Fibroblast of the conjunctiva (primary cell): ENCODE data around the gene PPIL1.

Experiments
- DNase-seq: peaks from one replicate; pipeline ENCODE4 v3.0.0-alpha.2; 2010; ENCODE audit warnings: low read depth

Gene PPIL1

GRCh38 chr6:36855750-36856149 is 18.9 kb downstream of the PPIL1 start:
- DNase-seq = no peak

- DNase-seq = peak; percentile 57
Observed at GRCh38 chr6:36853325-36853724, 21.3 kb downstream of the PPIL1 start.

- DNase-seq = peak; percentile 20
Observed at GRCh38 chr6:36852481-36853147, 22.0 kb downstream of the PPIL1 start.

GRCh38 chr6:36851626-36852025 is 23.0 kb downstream of the PPIL1 start:
- DNase-seq = no peak

GRCh38 chr6:36851149-36851614 is 23.4 kb downstream of the PPIL1 start:
- DNase-seq = peak; percentile 44

- DNase-seq = no peak
Observed at GRCh38 chr6:36850021-36850420, 24.6 kb downstream of the PPIL1 start.

- no peak for DNase-seq
Observed at GRCh38 chr6:36848658-36849441, 25.8 kb downstream of the PPIL1 start.

- DNase-seq = no peak
Observed at GRCh38 chr6:36847991-36848390, 26.6 kb downstream of the PPIL1 start.

- no peak for DNase-seq
Observed at GRCh38 chr6:36847152-36847551, 27.5 kb downstream of the PPIL1 start.

GRCh38 chr6:36845233-36845632 is 29.4 kb downstream of the PPIL1 start:
- DNase-seq = no peak

- no peak for DNase-seq
Observed at GRCh38 chr6:36844232-36845170, 30.1 kb downstream of the PPIL1 start.

GRCh38 chr6:36843170-36843569 is 31.4 kb downstream of the PPIL1 start:
- no peak for DNase-seq

GRCh38 chr6:36841756-36842155 is 32.8 kb downstream of the PPIL1 start:
- no peak for DNase-seq

- no peak for DNase-seq
Observed at GRCh38 chr6:36840432-36841403, 33.9 kb downstream of the PPIL1 start.

GRCh38 chr6:36839749-36840431 is 34.7 kb downstream of the PPIL1 start:
- DNase-seq = no peak

- no peak for DNase-seq
Observed at GRCh38 chr6:36838896-36839748, 35.5 kb downstream of the PPIL1 start, which contains the start of gene CPNE5. CPNE5 (minus strand) TSS chr6:36839444; CDS start chr6:36839377, 67 bp downstream.

GRCh38 chr6:36837686-36838085 is 36.9 kb downstream of the PPIL1 start:
- DNase-seq = no peak

- DNase-seq = no peak
Observed at GRCh38 chr6:36837022-36837339, 37.6 kb downstream of the PPIL1 start.
